Measurements from ENCODE around the gene SLC9A6. TPM values are rescaled to one million over a fixed set of nuclear protein-coding genes. Genes with fewer than 3 reads are reported as not detected.

Gene SLC9A6
- polyA plus RNA-seq, result 16.1 TPM
- long read RNA-seq, donor 1, result 0 reads
- long read RNA-seq, donor 2, result 0 reads
- long read RNA-seq, donor 3, result 0 reads
- long read RNA-seq, donor 4, result 0 reads
- long read RNA-seq, donor 5, result 0 reads
- long read RNA-seq, donor 6, result 0 reads
- long read RNA-seq, donor 7, partial matches to known transcripts, result 0 of 10 reads
- long read RNA-seq, donor 7, other reads (novel, unspliced or antisense), result 8 of 10 reads
- long read RNA-seq, donor 8, partial matches to known transcripts, result 0 of 2 reads
- long read RNA-seq, donor 8, other reads (novel, unspliced or antisense), result 0 of 2 reads
- long read RNA-seq, donor 9, partial matches to known transcripts, result 0 of 1 reads
- long read RNA-seq, donor 9, other reads (novel, unspliced or antisense), result 0 of 1 reads
- long read RNA-seq, donor 10, partial matches to known transcripts, result 0 of 1 reads
- long read RNA-seq, donor 10, other reads (novel, unspliced or antisense), result 0 of 1 reads
- long read RNA-seq, donor 11, result 0 reads

DNA sequence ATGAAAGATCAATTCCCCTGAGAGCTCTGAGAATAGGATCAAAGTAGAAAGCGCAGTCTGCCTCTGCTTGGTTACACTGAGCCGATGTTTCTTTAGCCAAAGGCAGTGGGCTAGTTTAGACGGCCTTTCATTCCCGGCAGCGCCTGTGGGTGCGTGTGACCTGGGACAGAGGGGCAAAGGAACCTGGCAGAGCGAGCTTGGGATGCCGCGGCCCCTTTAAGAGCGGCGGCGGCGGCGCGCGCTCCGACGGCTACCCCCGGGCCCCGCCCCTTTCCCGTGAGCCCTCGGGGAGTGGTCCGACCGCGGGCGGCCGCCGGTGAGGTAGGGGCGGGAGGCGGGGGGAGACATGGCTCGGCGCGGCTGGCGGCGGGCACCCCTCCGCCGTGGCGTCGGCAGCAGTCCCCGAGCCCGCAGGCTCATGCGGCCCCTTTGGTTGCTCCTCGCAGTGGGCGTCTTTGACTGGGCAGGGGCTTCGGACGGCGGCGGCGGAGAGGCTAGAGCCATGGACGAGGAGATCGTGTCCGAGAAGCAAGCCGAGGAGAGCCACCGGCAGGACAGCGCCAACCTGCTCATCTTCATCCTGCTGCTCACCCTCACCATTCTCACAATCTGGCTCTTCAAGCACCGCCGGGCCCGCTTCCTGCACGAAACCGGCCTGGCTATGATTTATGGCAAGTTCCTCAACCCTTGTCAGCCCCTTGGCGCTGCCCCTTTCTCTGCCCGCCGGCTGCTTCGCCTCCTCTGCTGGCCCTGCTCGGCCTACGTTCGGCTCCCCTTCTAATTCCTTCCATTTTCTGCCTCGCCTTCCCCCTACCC is at the start of gene SLC9A6:
TSS of gene SLC9A6 (plus strand) at position 279 of the 816 bp plus-strand sequence. CDS start at position 503, 224 bp downstream.
- WGBS (ENCODE audit: insufficient coverage, low lambda C conversion rate), result no CpG with 5 or more reads among the region's 68 CpGs
- Histone ChIP-seq H3K36me3 (ENCODE audit: control insufficient read depth, insufficient read depth, low read length) (no peaks in the 10 kb centered on the region), H3K27me3 (ENCODE audit: control insufficient read depth, insufficient read depth, low read length) (no peaks in the 10 kb centered on the region), H3K9me3 (ENCODE audit: control insufficient read depth, low read depth, low read length) (no peaks in the 10 kb centered on the region), H3K4me1 (ENCODE audit: control insufficient read depth, insufficient read depth, low read length) (peaks cover 10% of the 10 kb centered on the region), H3K27ac (ENCODE audit: low read length) (peak within 1 kb of the TSS; percentile 78), H3K4me3 (ENCODE audit: low read length) (peak within 1 kb of the TSS; percentile 86)
- peak; percentile 52 to 76 for DNase-seq

- Histone ChIP-seq H3K27ac (ENCODE audit: low read length) (no peak overlapping the region), H3K4me3 (ENCODE audit: low read length) (no peak overlapping the region), H3K4me1 (ENCODE audit: control insufficient read depth, insufficient read depth, low read length) (no peaks in the 10 kb centered on the region), H3K27me3 (ENCODE audit: control insufficient read depth, insufficient read depth, low read length) (no peaks in the 10 kb centered on the region), H3K36me3 (ENCODE audit: control insufficient read depth, insufficient read depth, low read length) (no peaks in the 10 kb centered on the region), H3K9me3 (ENCODE audit: control insufficient read depth, low read depth, low read length) (no peaks in the 10 kb centered on the region)
- DNase-seq, result no peak
- no CpG with 5 or more reads among the region's 2 CpGs for WGBS (ENCODE audit: insufficient coverage, low lambda C conversion rate)
Observed at GRCh38 chrX:135944486-135944885, 40.7 kb upstream of the SLC9A6 start.

GRCh38 chrX:135951291-135951690 is 33.9 kb upstream of the SLC9A6 start:
- Histone ChIP-seq H3K4me1 (ENCODE audit: control insufficient read depth, insufficient read depth, low read length) (no peaks in the 10 kb centered on the region), H3K9me3 (ENCODE audit: control insufficient read depth, low read depth, low read length) (no peaks in the 10 kb centered on the region), H3K36me3 (ENCODE audit: control insufficient read depth, insufficient read depth, low read length) (no peaks in the 10 kb centered on the region), H3K27ac (ENCODE audit: low read length) (no peak overlapping the region), H3K4me3 (ENCODE audit: low read length) (no peak overlapping the region), H3K27me3 (ENCODE audit: control insufficient read depth, insufficient read depth, low read length) (no peaks in the 10 kb centered on the region)
- no peak for DNase-seq
- WGBS (ENCODE audit: insufficient coverage, low lambda C conversion rate), result no CpG with 5 or more reads among the region's 4 CpGs

- no peaks in the 10 kb centered on the region for H3K36me3 ChIP-seq (ENCODE audit: control insufficient read depth, insufficient read depth, low read length)
- no peaks in the 10 kb centered on the region for H3K9me3 ChIP-seq (ENCODE audit: control insufficient read depth, low read depth, low read length)
- H3K4me3 ChIP-seq (ENCODE audit: low read length), result peak overlapping the region; percentile 73
- peak in 1 of 2 donors; percentile 7 for DNase-seq
- no CpG with 5 or more reads among the region's 10 CpGs for WGBS (ENCODE audit: insufficient coverage, low lambda C conversion rate)
- H3K27me3 ChIP-seq (ENCODE audit: control insufficient read depth, insufficient read depth, low read length), result no peaks in the 10 kb centered on the region
- peak overlapping the region; percentile 94 for H3K27ac ChIP-seq (ENCODE audit: low read length)
- peaks cover 7% of the 10 kb centered on the region for H3K4me1 ChIP-seq (ENCODE audit: control insufficient read depth, insufficient read depth, low read length)
Observed at GRCh38 chrX:135973025-135973547, 12.1 kb upstream of the SLC9A6 start.

GRCh38 chrX:135973548-135974278 is 11.5 kb upstream of the SLC9A6 start, which contains the start of gene MMGT1:
MMGT1 (minus strand) TSS chrX:135973988; CDS start chrX:135973675, 313 bp downstream.
- no peaks in the 10 kb centered on the region for H3K9me3 ChIP-seq (ENCODE audit: control insufficient read depth, low read depth, low read length)
- no CpG with 5 or more reads among the region's 65 CpGs for WGBS (ENCODE audit: insufficient coverage, low lambda C conversion rate)
- no peaks in the 10 kb centered on the region for H3K36me3 ChIP-seq (ENCODE audit: control insufficient read depth, insufficient read depth, low read length)
- DNase-seq, result peak; percentile 76 to 88
- no peaks in the 10 kb centered on the region for H3K27me3 ChIP-seq (ENCODE audit: control insufficient read depth, insufficient read depth, low read length)
- peak within 1 kb of the TSS; percentile 94 for H3K27ac ChIP-seq (ENCODE audit: low read length)
- peak within 1 kb of the TSS; percentile 73 for H3K4me3 ChIP-seq (ENCODE audit: low read length)
- H3K4me1 ChIP-seq (ENCODE audit: control insufficient read depth, insufficient read depth, low read length), result peaks cover 7% of the 10 kb centered on the region

GRCh38 chrX:135974279-135974856 is 10.9 kb upstream of the SLC9A6 start:
- Histone ChIP-seq H3K4me3 (ENCODE audit: low read length) (peak overlapping the region; percentile 40), H3K36me3 (ENCODE audit: control insufficient read depth, insufficient read depth, low read length) (no peaks in the 10 kb centered on the region), H3K4me1 (ENCODE audit: control insufficient read depth, insufficient read depth, low read length) (peaks cover 7% of the 10 kb centered on the region), H3K27ac (ENCODE audit: low read length) (no peak overlapping the region), H3K9me3 (ENCODE audit: control insufficient read depth, low read depth, low read length) (no peaks in the 10 kb centered on the region), H3K27me3 (ENCODE audit: control insufficient read depth, insufficient read depth, low read length) (no peaks in the 10 kb centered on the region)
- WGBS (ENCODE audit: insufficient coverage, low lambda C conversion rate), result no CpG with 5 or more reads among the region's 32 CpGs
- peak; percentile 32 to 37 for DNase-seq

- no CpG with 5 or more reads among the region's 1 CpG for WGBS (ENCODE audit: insufficient coverage, low lambda C conversion rate)
- no peaks in the 10 kb centered on the region for H3K9me3 ChIP-seq (ENCODE audit: control insufficient read depth, low read depth, low read length)
- no peak overlapping the region for H3K4me3 ChIP-seq (ENCODE audit: low read length)
- no peak for DNase-seq
- no peak overlapping the region for H3K27ac ChIP-seq (ENCODE audit: low read length)
- H3K4me1 ChIP-seq (ENCODE audit: control insufficient read depth, insufficient read depth, low read length), result peaks cover 7% of the 10 kb centered on the region
- H3K36me3 ChIP-seq (ENCODE audit: control insufficient read depth, insufficient read depth, low read length), result no peaks in the 10 kb centered on the region
- H3K27me3 ChIP-seq (ENCODE audit: control insufficient read depth, insufficient read depth, low read length), result no peaks in the 10 kb centered on the region
Observed at GRCh38 chrX:135975421-135975820, 9.8 kb upstream of the SLC9A6 start.

GRCh38 chrX:135977611-135978010 is 7.6 kb upstream of the SLC9A6 start:
- Histone ChIP-seq H3K36me3 (ENCODE audit: control insufficient read depth, insufficient read depth, low read length) (no peaks in the 10 kb centered on the region), H3K4me3 (ENCODE audit: low read length) (no peak overlapping the region), H3K4me1 (ENCODE audit: control insufficient read depth, insufficient read depth, low read length) (peaks cover 5% of the 10 kb centered on the region), H3K27me3 (ENCODE audit: control insufficient read depth, insufficient read depth, low read length) (no peaks in the 10 kb centered on the region), H3K9me3 (ENCODE audit: control insufficient read depth, low read depth, low read length) (no peaks in the 10 kb centered on the region), H3K27ac (ENCODE audit: low read length) (no peak overlapping the region)
- WGBS (ENCODE audit: insufficient coverage, low lambda C conversion rate), result no CpG with 5 or more reads among the region's 4 CpGs
- no peak for DNase-seq

DNA sequence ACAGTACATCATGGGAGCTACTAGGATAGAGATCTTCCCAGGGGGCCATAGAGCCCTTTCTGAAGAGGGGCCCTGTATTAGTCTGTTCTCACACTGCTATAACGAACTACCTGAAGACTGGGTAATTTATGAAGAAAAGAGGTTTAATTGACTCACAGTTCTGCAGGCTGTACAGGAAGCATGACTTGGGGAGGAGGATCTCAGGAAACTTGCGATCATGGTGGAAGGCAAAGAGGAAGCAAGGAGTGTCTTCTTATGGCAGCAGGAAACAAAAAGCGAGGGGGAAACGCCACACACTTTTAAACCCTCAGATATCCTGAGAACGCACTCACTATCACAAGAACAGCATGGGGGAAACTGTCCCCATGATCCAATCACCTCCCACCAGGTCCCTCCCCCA is 4.2 kb upstream of the SLC9A6 start:
- DNase-seq, result no peak
- Histone ChIP-seq H3K36me3 (ENCODE audit: control insufficient read depth, insufficient read depth, low read length) (no peaks in the 10 kb centered on the region), H3K27ac (ENCODE audit: low read length) (no peak overlapping the region), H3K4me3 (ENCODE audit: low read length) (no peak overlapping the region), H3K27me3 (ENCODE audit: control insufficient read depth, insufficient read depth, low read length) (no peaks in the 10 kb centered on the region), H3K4me1 (ENCODE audit: control insufficient read depth, insufficient read depth, low read length) (peaks cover 10% of the 10 kb centered on the region), H3K9me3 (ENCODE audit: control insufficient read depth, low read depth, low read length) (no peaks in the 10 kb centered on the region)
- no CpG with 5 or more reads among the region's 5 CpGs for WGBS (ENCODE audit: insufficient coverage, low lambda C conversion rate)

All from large intestine (tissue), 12 donors.